Measurements from ENCODE around the gene GDPD3.
"Not testable (repeated sequence)": the region's sequence is repeated elsewhere in the genome, so short reads cannot be mapped to it uniquely, and the experiment has no call there.

GDPD3 gene

DNA sequence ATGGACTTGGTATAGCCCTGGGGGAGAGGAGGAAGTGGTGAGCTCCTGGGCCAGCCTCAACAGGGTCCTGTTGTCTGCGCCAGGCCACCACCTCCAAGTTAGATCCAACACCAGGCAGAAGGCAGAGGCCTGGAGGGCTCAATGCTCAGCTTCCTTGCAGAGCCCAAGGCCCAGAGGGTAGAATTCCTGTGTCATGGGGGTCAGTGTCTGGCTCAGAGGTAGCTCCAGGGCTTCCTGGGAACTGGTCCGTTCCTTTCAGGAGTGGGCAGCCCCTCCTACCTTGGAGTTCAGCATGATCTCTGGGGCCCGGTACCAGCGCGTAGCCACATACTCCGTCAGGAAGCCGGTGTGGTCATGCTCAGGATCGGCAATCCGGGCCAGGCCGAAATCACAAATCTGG is 4.4 kb upstream of the GDPD3 start:
- Histone ChIP-seq H3K9me3 (no peaks in the 10 kb centered on the region), H3K4me1 (no peaks in the 10 kb centered on the region), H3K36me3 (replicated peaks) (peaks cover 12% of the 10 kb centered on the region), H3K27me3 (ENCODE audit: low read depth) (no peaks in the 10 kb centered on the region), H3K4me3 (no peak overlapping the region)
- in situ Hi-C loops (cut with MboI; ENCODE audit: low sequenced_read_pairs): loop anchor here (25.0 kb wide), 1 partner anchor 520 kb away; no protein-coding TSS in a partner anchor
- DNase-seq (ENCODE audit: low spot score in 2 of 2): no peak

- Histone ChIP-seq H3K4me3 (no peak overlapping the region), H3K36me3 (replicated peaks) (peaks cover 12% of the 10 kb centered on the region), H3K9me3 (no peaks in the 10 kb centered on the region), H3K27me3 (ENCODE audit: low read depth) (no peaks in the 10 kb centered on the region), H3K4me1 (no peaks in the 10 kb centered on the region)
- no peak for DNase-seq (ENCODE audit: low spot score in 2 of 2)
- in situ Hi-C loops (cut with MboI; ENCODE audit: low sequenced_read_pairs): loop anchor here (25.0 kb wide), 1 partner anchor 521 kb away; no protein-coding TSS in a partner anchor
Observed at GRCh38 chr16:30116291-30117207, 3.2 kb upstream of the GDPD3 start.

DNA sequence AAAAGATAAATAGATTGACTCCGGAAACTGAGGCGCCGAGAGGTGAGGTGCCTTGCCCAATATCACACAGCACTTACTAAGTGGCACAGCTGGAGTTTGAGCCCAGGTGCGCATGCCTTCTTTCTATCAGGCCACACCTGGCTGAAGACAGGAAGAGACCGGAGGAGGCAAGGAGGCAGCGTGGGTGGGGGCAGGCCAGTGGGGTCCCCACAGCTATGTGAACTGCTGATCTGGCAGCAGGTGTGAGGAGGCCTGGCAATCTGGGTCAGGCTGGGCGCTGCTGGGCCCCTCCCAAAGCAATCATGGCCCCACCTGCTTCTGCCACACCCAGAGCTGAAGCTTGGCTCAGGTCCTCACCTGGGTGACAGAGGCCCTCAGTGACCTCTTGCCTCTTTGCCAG is 1.9 kb upstream of the GDPD3 start:
- in situ Hi-C loops (cut with MboI; ENCODE audit: low sequenced_read_pairs): loop anchor here (25.0 kb wide), 1 partner anchor 522 kb away; no protein-coding TSS in a partner anchor
- Histone ChIP-seq H3K36me3 (replicated peaks) (peaks cover 12% of the 10 kb centered on the region), H3K4me1 (no peaks in the 10 kb centered on the region), H3K27me3 (ENCODE audit: low read depth) (no peaks in the 10 kb centered on the region), H3K9me3 (no peaks in the 10 kb centered on the region), H3K4me3 (no peak overlapping the region)
- DNase-seq (ENCODE audit: low spot score in 2 of 2): no peak

GRCh38 chr16:30114833-30115232 is 1.5 kb upstream of the GDPD3 start:
- not testable (repeated sequence) for H3K27me3 ChIP-seq (ENCODE audit: low read depth)
- peaks cover 12% of the 10 kb centered on the region for H3K36me3 ChIP-seq (replicated peaks)
- in situ Hi-C loops (cut with MboI; ENCODE audit: low sequenced_read_pairs): loop anchor here (25.0 kb wide), 1 partner anchor 522 kb away; no protein-coding TSS in a partner anchor

DNA sequence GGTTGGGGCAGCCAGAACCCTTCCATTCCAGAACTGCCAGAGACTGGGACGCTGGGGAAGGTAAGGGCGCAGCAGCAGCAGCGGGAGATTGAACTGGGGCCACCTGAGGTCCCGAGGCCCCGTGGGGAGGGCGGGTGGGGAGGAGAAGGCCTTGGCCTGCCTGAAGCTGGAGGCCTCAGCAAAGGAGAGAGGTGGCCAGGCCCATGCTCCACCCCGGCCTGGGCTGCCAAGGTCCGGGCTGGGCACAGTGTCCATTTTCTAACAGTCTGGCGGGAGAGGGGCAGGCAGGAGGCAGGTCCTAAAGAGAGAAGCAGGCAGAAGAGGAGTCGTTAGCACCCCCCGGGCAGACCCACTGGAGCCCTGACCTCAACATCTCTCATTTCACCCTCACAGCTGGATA is 1.1 kb upstream of the GDPD3 start:
- in situ Hi-C loops (cut with MboI; ENCODE audit: low sequenced_read_pairs): loop anchor here (25.0 kb wide), 1 partner anchor 523 kb away; no protein-coding TSS in a partner anchor
- Histone ChIP-seq H3K4me3 (no peak overlapping the region), H3K27me3 (ENCODE audit: low read depth) (no peaks in the 10 kb centered on the region), H3K4me1 (no peaks in the 10 kb centered on the region), H3K9me3 (no peaks in the 10 kb centered on the region), H3K36me3 (replicated peaks) (peaks cover 12% of the 10 kb centered on the region)
- no peak for DNase-seq (ENCODE audit: low spot score in 2 of 2)

More at GRCh38 chr16:30114833-30115232, 1.5 kb upstream of the GDPD3 start:
- not testable (repeated sequence) for H3K4me3 ChIP-seq; H3K4me1 ChIP-seq; DNase-seq (ENCODE audit: low spot score in 2 of 2); H3K9me3 ChIP-seq

GRCh38 chr16:30113711-30114333 is 485 bp upstream of the GDPD3 start:
- Histone ChIP-seq H3K27me3 (ENCODE audit: low read depth) (no peaks in the 10 kb centered on the region), H3K4me1 (no peaks in the 10 kb centered on the region), H3K9me3 (no peaks in the 10 kb centered on the region), H3K36me3 (replicated peaks) (peaks cover 12% of the 10 kb centered on the region; the same call in 1 of the 2 replicates), H3K4me3 (no peak overlapping the region)
- in situ Hi-C loops (cut with MboI; ENCODE audit: low sequenced_read_pairs): loop anchor here (25.0 kb wide), 1 partner anchor 523 kb away; no protein-coding TSS in a partner anchor
- DNase-seq (ENCODE audit: low spot score in 2 of 2): no peak

GRCh38 chr16:30112197-30113030 is 923 bp downstream of the GDPD3 start:
- 0 out of 2 replicates have a peak, but pooled peaks cover 2% of the 10 kb centered on the region for H3K36me3 ChIP-seq (replicated peaks)
- H3K4me3 ChIP-seq: no peak overlapping the region
- no peaks in the 10 kb centered on the region for H3K4me1 ChIP-seq
- H3K9me3 ChIP-seq: no peaks in the 10 kb centered on the region
- DNase-seq (ENCODE audit: low spot score in 2 of 2): peak in 1 of 2 experiments; percentile 82
- in situ Hi-C loops (cut with MboI; ENCODE audit: low sequenced_read_pairs): loop anchor here (25.0 kb wide), 1 partner anchor 525 kb away; no protein-coding TSS in a partner anchor
- no peaks in the 10 kb centered on the region for H3K27me3 ChIP-seq (ENCODE audit: low read depth)

DNA sequence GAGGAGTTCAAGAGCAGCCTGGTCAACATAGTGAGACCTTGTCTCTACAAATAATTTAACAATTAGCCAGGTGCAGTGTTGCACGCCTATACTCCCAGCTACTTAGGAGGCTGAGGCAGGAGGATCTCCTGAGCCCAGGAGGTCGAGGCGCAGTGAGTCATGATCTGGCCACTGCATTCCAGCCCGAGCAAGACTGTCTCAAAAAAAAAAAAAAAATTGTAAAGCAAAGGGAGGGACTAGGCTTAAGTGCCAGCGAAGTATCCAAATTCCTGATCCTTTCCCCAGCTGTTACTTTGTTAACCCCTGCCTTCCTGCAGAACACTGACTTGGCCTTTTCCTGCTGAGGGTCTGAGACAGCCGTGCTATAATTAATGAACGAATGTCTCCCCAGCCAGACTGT is 2.7 kb downstream of the GDPD3 start:
- H3K4me1 ChIP-seq: no peaks in the 10 kb centered on the region
- H3K36me3 ChIP-seq (replicated peaks): 0 out of 2 replicates have a peak, but pooled peaks cover 2% of the 10 kb centered on the region
- H3K4me3 ChIP-seq: no peak overlapping the region
- H3K27me3 ChIP-seq (ENCODE audit: low read depth): no peaks in the 10 kb centered on the region
- no peaks in the 10 kb centered on the region for H3K9me3 ChIP-seq
- DNase-seq (ENCODE audit: low spot score in 2 of 2): no peak
- in situ Hi-C loops (cut with MboI; ENCODE audit: low sequenced_read_pairs): loop anchor here (25.0 kb wide), 1 partner anchor 527 kb away; no protein-coding TSS in a partner anchor

GRCh38 chr16:30108059-30108850 is 5.1 kb downstream of the GDPD3 start:
- H3K9me3 ChIP-seq: no peaks in the 10 kb centered on the region
- in situ Hi-C loops (cut with MboI; ENCODE audit: low sequenced_read_pairs): loop anchor here (25.0 kb wide), 1 partner anchor 529 kb away; no protein-coding TSS in a partner anchor
- no peaks in the 10 kb centered on the region for H3K36me3 ChIP-seq (replicated peaks)

GRCh38 chr16:30104492-30104891 is 8.8 kb downstream of the GDPD3 start:
- no peak overlapping the region for H3K4me3 ChIP-seq
- H3K9me3 ChIP-seq: no peaks in the 10 kb centered on the region
- no peaks in the 10 kb centered on the region for H3K36me3 ChIP-seq (replicated peaks)
- H3K4me1 ChIP-seq: no peaks in the 10 kb centered on the region
- DNase-seq (ENCODE audit: low spot score in 2 of 2): no peak
- in situ Hi-C loops (cut with MboI; ENCODE audit: low sequenced_read_pairs): loop anchor here (25.0 kb wide), 1 partner anchor 533 kb away; no protein-coding TSS in a partner anchor
- no peaks in the 10 kb centered on the region for H3K27me3 ChIP-seq (ENCODE audit: low read depth)

More at GRCh38 chr16:30108059-30108850, 5.1 kb downstream of the GDPD3 start:
- H3K4me3 ChIP-seq: no peak overlapping the region
- H3K4me1 ChIP-seq: no peaks in the 10 kb centered on the region
- DNase-seq (ENCODE audit: low spot score in 2 of 2): no peak
- H3K27me3 ChIP-seq (ENCODE audit: low read depth): no peaks in the 10 kb centered on the region

GRCh38 chr16:30104090-30104489 is 9.2 kb downstream of the GDPD3 start:
- in situ Hi-C loops (cut with MboI; ENCODE audit: low sequenced_read_pairs): loop anchor here (25.0 kb wide), 1 partner anchor 533 kb away; no protein-coding TSS in a partner anchor
- Histone ChIP-seq H3K27me3 (ENCODE audit: low read depth) (no peaks in the 10 kb centered on the region), H3K4me3 (no peak overlapping the region), H3K9me3 (no peaks in the 10 kb centered on the region), H3K36me3 (replicated peaks) (no peaks in the 10 kb centered on the region), H3K4me1 (no peaks in the 10 kb centered on the region)
- no peak for DNase-seq (ENCODE audit: low spot score in 2 of 2)

- in situ Hi-C loops (cut with MboI; ENCODE audit: low sequenced_read_pairs): loop anchor here (25.0 kb wide), 1 partner anchor 290 kb away; the partner anchor contains the start of genes SEPTIN1 and ZNF48
- peaks cover 19% of the 10 kb centered on the region for H3K9me3 ChIP-seq
- H3K4me1 ChIP-seq: peaks cover 14% of the 10 kb centered on the region
Observed at GRCh38 chr16:30096862-30097563, 16.3 kb downstream of the GDPD3 start.

More at GRCh38 chr16:30096862-30097563, 16.3 kb downstream of the GDPD3 start:
- no peak for DNase-seq (ENCODE audit: low spot score in 2 of 2)
- no peaks in the 10 kb centered on the region for H3K27me3 ChIP-seq (ENCODE audit: low read depth)
- H3K4me3 ChIP-seq: peak overlapping the region; percentile 30
- no peaks in the 10 kb centered on the region; the same call in 1 of the 2 replicates for H3K36me3 ChIP-seq (replicated peaks)
